A673 (cell line): Measurements from ENCODE around the gene FOXO1.

Experiments
- CTCF ChIP-seq: fragments of 300-800, 200-600 bp; sonication (generic); conservative IDR thresholded peaks from 2 replicates; pipeline ENCODE4 v1.5.1; 2017; ENCODE audit warnings: low read depth, mild to moderate bottlenecking, antibody characterized with exemption, low read length, moderate library complexity, mixed read lengths
- EZH2 ChIP-seq: fragments of 200-600 bp; sonication (generic); IDR thresholded peaks from 2 replicates; pipeline ENCODE4 v1.6.1; 2017; ENCODE audit warnings: borderline replicate concordance, low read depth, mild to moderate bottlenecking, mixed read lengths, antibody characterized with exemption, low read length; ENCODE audit not compliant: poor library complexity, severe bottlenecking

DNA sequence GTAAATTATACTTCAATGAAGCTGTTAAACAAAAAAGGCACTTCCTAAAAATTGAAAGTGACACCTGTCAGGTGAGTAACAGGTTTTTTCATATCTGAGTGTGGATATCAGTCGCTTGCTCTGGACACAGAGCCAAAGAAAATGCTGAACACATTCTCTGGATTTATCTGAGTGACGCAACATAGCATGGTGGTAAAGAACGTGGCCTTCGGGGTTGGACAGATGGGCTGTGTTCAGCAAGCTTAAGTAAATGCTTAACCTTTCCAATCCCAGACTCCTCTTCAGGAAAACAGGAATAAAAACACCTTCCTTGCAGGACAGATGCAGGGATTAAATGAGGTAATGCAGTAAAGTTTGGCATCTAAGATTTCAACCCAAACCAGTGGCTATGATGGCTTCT is 132.0 kb downstream of the FOXO1 start:
- no peak for TF ChIP-seq CTCF
- TF ChIP-seq EZH2 = no peak
